Hematopoietic multipotent progenitor cell treated with erythropoietin and hydrocortisone succinate and interleukin-3 and kit ligand, for 17 days (in vitro differentiated cells): ENCODE results near the gene C2orf74.
"Not testable (repeated sequence)": the region's sequence is repeated elsewhere in the genome, so short reads cannot be mapped to it uniquely, and the experiment has no call there.

Experiments
- DNase-seq: peaks from one replicate; pipeline ENCODE4 v3.0.0-alpha.2; 2015; ENCODE audit warnings: low spot score

C2orf74 gene

GRCh38 chr2:61161888-61162287 lies at the start of gene C2orf74:
C2orf74 (plus strand) TSS chr2:61162188; CDS start chr2:61162515, 327 bp downstream.
- no peak for DNase-seq

- DNase-seq = no peak
Measured at GRCh38 chr2:61114147-61114546, 47.8 kb upstream of the C2orf74 start.

DNA sequence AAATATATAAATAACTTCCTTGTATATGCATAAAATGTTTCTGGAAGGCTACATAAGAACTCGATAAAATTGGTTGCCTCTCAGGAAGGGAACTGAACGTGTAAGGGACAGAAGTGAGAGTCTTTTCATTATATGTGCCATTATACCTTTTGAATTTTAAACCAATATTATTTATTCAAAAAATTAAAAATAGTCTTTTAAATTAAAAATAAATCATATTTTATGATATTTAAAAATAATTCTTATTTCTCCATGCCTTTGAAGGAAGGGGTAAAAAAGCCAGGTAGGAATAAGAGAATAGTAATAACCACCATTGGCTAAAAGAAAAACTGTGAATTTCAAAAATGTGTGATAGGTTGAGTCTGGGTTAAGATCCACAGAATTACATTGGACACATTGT lies 45.7 kb upstream of the C2orf74 start:
- DNase-seq = no peak

DNA sequence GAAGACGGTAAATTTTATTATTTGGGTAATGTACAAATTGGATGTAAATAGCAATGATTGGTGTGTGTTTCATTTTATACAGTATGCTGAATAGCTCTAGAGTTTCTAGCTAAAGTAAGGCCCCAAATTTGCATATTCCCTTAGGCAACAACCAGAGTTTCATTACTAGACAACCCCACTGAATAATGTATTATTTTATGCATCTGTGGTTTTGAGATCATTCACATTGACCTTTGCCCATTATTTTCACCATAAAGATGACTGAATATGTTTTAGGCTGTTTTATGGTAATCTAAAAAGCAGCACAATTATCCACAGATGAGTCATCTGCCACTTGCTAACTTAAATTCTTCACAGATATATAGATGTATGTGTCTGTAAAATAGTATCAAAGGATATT lies 44.5 kb upstream of the C2orf74 start:
- DNase-seq = no peak

- no peak for DNase-seq
Measured at GRCh38 chr2:61125123-61125710, 36.8 kb upstream of the C2orf74 start.

GRCh38 chr2:61125798-61126197 lies 36.2 kb upstream of the C2orf74 start:
- no peak for DNase-seq

DNA sequence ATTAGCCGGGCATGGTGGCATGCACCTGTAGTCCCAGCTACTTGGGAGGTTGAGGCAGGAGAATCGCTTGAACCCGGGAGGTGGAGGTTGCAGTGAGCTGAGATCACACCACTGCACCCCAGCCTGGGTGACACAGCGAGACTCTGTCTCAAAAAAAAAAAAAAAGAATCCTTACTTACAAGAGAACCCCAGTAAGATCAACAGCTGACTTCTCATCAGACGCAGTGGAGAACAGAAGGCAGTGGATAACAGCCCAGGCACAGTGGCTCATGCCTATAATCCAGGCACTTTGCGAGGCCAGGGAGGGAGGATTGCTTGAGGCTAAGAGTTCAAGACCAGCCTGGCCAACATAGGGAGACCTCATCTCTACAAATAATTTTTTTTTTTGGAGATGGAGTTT lies 33.9 kb upstream of the C2orf74 start:
- not testable (repeated sequence) for DNase-seq

DNA sequence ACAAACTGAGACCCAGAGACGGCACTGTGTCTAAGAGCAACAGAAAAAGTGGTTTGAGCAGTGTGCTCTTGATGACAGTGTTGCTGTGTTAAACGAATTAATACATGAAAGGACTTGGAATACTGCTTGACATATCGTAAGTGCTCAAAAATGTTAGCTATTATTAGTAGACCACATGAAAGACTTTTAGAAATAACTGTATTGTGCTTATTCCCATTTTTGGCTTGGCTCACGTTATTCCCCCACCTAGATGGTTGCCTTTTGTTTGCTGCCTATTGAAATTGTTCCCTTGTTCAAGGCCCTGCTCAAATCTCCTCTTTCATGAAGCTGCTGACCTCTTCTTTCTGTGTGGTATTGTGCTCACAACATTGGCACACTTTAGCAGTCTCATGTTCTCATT lies 27.8 kb upstream of the C2orf74 start:
- no peak for DNase-seq

GRCh38 chr2:61135510-61135909 lies 26.5 kb upstream of the C2orf74 start:
- peak; percentile 11 for DNase-seq

DNA sequence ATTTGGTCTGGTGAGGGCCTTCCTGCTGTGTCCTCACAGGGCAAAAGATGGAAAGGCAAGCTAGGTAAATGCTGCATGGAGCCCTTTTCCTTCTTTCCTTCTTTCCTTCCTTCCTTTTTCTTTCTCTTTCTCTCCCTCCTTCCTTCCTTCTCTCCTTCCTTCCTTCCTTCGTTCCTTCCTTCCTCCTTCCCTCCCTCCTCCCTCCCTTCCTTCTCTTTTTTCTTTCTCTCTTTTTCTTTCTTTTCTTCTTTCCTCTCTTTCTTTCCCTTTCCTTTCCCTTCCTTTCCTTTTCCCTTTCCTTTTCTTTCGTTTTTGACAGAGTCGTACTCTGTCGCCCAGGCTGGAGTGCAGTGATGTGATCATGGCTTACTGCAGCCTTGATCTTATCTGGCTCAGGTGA lies 23.1 kb upstream of the C2orf74 start:
- DNase-seq = no peak

- DNase-seq = no peak
Measured at GRCh38 chr2:61141151-61141550, 20.8 kb upstream of the C2orf74 start.

DNA sequence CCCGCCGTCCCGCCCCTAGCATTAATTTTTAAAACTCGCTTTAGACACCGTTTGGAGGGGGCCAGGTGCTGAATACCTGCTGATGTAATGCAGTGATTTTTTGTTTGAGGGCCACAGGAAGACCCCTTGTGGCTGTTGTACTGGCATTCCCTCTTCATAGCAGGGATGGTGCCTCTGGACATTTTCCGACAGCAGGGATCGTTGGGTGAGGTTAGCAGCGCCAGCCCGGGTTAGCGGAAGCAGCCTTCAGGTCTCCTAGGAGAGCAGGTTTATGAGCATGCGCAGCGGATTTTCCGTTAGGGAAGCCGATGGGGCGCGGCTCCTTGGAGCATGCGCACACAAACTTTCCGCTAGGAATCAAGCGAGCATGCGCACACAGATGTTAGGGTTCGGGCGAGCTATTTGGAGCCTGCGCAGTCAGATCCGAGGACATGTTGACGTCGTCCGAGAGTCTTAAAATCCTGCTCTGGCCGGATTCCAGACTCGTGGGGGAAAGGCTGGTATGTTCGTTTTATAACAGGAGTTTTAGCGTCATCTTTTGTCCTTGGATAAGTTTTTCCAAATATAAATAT lies 17.2 kb upstream of the C2orf74 start:
- DNase-seq = peak; percentile 91

GRCh38 chr2:61145990-61146389 lies 16.0 kb upstream of the C2orf74 start:
- DNase-seq = no peak

DNA sequence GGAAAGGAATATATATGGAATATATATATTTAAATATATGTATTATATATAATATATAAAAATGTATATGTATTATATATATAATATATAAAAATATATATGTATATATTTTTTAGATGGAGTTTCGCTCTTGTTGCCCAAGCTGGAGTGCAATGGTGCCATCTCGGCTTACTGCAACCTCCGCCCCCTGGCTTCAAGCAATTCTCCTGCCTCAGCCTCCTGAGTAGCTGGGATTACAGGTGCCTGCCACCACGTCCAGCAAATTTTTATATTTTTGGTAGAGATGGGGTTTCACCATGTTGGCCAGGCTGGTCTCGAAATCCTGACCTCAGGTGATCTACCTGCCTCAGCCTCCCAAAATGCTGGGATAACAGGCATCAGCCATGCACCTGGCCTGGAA lies 13.9 kb upstream of the C2orf74 start:
- DNase-seq = not testable (repeated sequence)

GRCh38 chr2:61149074-61149473 lies 12.9 kb upstream of the C2orf74 start:
- DNase-seq = no peak

- DNase-seq = no peak
Measured at GRCh38 chr2:61151436-61151835, 10.6 kb upstream of the C2orf74 start.

DNA sequence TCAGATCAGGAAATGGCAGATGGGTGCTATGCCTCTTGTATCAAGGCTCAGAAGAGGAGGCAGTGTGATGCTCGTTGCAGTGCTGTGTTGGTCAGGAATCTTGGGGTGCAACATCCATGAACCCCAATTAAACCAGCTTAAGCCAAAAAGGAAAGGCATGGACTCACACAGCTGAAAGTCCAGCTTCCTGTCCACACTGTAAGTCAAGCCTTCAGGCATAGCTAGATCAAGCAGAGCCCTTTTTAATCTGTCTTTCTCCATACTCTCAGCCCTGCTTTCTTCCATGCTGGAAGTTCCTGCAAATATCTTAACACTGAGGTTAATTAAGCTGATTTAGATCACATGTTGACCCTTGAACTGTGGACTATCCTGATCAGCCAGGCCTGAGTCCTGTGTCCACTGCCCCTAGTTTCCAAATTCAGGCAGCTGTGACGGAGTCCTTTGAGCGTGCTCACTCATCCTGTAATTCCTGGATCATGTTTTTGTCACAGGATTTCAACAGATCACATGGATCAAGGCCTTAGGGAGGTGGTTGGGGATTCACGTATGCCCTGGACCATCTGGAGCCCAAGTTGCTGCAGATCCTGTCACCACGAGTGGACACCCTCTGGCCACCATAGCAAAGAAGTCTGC lies 4.5 kb upstream of the C2orf74 start:
- no peak for DNase-seq

- no peak for DNase-seq
Measured at GRCh38 chr2:61158356-61158955, 3.5 kb upstream of the C2orf74 start.

GRCh38 chr2:61162721-61163120 lies 733 bp downstream of the C2orf74 start:
- no peak for DNase-seq

DNA sequence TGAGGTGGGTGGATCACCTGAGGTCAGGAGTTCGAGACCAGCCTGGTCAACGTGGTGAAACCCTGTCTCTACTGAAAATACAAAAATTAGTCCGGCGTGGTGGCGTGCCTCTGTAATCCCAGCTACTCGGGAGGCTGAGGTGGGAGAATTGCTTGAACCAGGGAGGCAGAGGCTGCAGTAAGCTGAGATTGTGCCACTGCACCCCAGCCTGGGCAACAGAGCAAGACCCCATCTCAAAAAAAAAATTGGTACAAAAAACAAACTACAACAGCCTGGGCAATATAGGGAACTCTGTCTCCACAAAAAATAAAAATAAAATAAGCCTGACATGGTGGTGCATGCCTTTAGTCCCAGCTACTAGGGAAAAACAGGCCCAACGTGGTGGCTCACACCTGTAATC lies 3.1 kb downstream of the C2orf74 start:
- not testable (repeated sequence) for DNase-seq

DNA sequence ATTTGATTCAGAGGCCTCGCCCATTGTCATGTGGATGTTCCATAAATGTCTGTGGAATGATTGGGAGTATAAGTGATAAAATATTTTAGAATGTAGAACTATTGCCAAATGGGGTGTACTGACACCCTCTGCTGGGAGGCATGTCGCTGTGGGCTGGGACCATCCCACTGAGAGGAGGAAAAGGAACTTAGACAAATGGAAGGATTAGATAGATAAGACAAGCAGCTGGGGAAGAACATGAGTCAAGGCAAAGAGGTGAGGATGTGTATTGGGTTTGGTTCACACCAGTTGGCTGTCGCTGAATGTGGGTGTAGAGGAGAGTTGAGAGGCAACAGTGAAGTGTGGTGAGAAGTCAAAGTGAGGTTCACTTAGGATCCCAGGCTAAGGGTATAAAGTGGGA lies 4.0 kb downstream of the C2orf74 start:
- DNase-seq = no peak

- DNase-seq = no peak
Measured at GRCh38 chr2:61167579-61167978, 5.6 kb downstream of the C2orf74 start.

GRCh38 chr2:61172671-61173070 lies 10.7 kb downstream of the C2orf74 start:
- no peak for DNase-seq
